ENCODE results near the gene ALPI. TPM values are rescaled to one million over a fixed set of nuclear protein-coding genes. Genes with fewer than 3 reads are reported as not detected.

The ALPI gene
- total and polyA plus RNA-seq, 2 donors (not counting 3 experiments of a cell fraction or from before 2014, with no cell fraction given), result not detected

DNA sequence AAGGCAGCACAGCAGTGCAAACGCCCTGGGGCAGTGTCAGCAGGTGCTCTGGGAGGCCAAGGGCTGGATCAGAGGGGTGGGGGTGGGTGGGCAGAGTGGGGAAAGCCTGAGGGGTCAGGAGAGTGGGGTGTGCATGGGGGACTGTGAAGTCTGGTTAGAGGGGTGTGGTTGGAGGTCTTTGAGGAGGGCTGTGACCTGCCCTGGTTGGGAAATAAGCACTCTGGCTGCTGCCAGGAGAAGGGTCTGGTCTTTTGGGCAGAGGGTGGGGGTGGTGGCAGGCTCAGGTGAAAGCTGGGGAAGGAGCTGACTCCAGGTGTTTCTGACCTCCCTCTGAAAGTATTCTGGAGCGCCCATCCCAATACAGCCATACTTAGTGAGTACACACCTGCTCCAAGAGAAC, 4.2 kb downstream of the ALPI start:
- ChIA-PET CTCF (no interaction called here), POLR2A (no interaction called here)
- DNase-seq (ENCODE audit: low read depth, low spot score) (no peak), FAIRE-seq (no peak)
- dilution Hi-C loops (cut with MboI; ENCODE audit: extremely low pct_ligation_motif_present, low sequenced_read_pairs), result no loop called here
- TF ChIP-seq FOS (IDR thresholded peaks at IDR 0.05; ENCODE audit: borderline replicate concordance, insufficient read depth, low read length) (no peak), GATA2 (IDR thresholded peaks at IDR 0.05; ENCODE audit: insufficient read depth, insufficient read length, low read depth, low read length) (no peak), MYC (IDR thresholded peaks at IDR 0.05; ENCODE audit: low read depth, low read length) (no peak), POLR2A (IDR thresholded peaks at IDR 0.05; ENCODE audit: low read depth, low read length) (no peak), JUN (IDR thresholded peaks at IDR 0.05; ENCODE audit: borderline replicate concordance, insufficient read depth, insufficient read length, low read depth) (no peak), EZH2 (IDR thresholded peaks at IDR 0.05; ENCODE audit: borderline replicate concordance, low read depth, low read length, severe bottlenecking) (no peak), POLR2AphosphoS5 (IDR thresholded peaks at IDR 0.05; ENCODE audit: insufficient read depth, low read depth, low read length) (no peak)
- TF ChIP-seq, protein P1, sequence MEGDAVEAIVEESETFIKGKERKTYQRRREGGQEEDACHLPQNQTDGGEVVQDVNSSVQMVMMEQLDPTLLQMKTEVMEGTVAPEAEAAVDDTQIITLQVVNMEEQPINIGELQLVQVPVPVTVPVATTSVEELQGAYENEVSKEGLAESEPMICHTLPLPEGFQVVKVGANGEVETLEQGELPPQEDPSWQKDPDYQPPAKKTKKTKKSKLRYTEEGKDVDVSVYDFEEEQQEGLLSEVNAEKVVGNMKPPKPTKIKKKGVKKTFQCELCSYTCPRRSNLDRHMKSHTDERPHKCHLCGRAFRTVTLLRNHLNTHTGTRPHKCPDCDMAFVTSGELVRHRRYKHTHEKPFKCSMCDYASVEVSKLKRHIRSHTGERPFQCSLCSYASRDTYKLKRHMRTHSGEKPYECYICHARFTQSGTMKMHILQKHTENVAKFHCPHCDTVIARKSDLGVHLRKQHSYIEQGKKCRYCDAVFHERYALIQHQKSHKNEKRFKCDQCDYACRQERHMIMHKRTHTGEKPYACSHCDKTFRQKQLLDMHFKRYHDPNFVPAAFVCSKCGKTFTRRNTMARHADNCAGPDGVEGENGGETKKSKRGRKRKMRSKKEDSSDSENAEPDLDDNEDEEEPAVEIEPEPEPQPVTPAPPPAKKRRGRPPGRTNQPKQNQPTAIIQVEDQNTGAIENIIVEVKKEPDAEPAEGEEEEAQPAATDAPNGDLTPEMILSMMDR (IDR thresholded peaks at IDR 0.05; ENCODE audit: extremely low read depth in 1 of 2, insufficient read depth in 1 of 2, low read depth in 1 of 2, low read length in 2 of 2), result no peak
- TF ChIP-seq, protein P2, sequence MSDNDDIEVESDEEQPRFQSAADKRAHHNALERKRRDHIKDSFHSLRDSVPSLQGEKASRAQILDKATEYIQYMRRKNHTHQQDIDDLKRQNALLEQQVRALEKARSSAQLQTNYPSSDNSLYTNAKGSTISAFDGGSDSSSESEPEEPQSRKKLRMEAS (IDR thresholded peaks at IDR 0.05; ENCODE audit: insufficient read depth, insufficient read length), result no peak
- no peak overlapping the region for H3K4me2 ChIP-seq (ENCODE audit: insufficient read depth, low read length)
- intact Hi-C loops (cut with micrococcal nuclease), result no loop called here
- H3K4me1 ChIP-seq (ENCODE audit: control insufficient read depth, extremely low read depth, insufficient read depth, low read length), result no peaks in the 10 kb centered on the region
- H3K9me1 ChIP-seq (replicated peaks; ENCODE audit: control insufficient read depth, extremely low read depth, insufficient read depth, low read length), result no peaks in the 10 kb centered on the region
- H3K79me2 ChIP-seq (ENCODE audit: control insufficient read depth, insufficient read depth, low read length), result no peaks in the 10 kb centered on the region
- no peaks in the 10 kb centered on the region for H3K9me3 ChIP-seq (replicated peaks; ENCODE audit: control insufficient read depth, insufficient read depth, low read length)
- H3K36me3 ChIP-seq (ENCODE audit: control insufficient read depth in 2 of 2, extremely low read depth in 1 of 2, insufficient read depth in 2 of 2, low read length in 2 of 2), result no peaks in the 10 kb centered on the region
- no peak overlapping the region for H3K27ac ChIP-seq (ENCODE audit: insufficient read depth, low read depth, low read length)
- no peak overlapping the region for H3K9ac ChIP-seq (replicated peaks; ENCODE audit: extremely low read depth, insufficient read depth, low read length)
- no peak overlapping the region for H2AFZ ChIP-seq (ENCODE audit: low read depth, low read length)
- peaks cover 2 to 10% of the 10 kb centered on the region in 2 experiments for H3K27me3 ChIP-seq (ENCODE audit: control insufficient read depth in 2 of 2, insufficient read depth in 2 of 2, low read length in 2 of 2)
- no peak overlapping the region for H3K4me3 ChIP-seq (replicated peaks in 1 of 3; ENCODE audit: insufficient read depth in 1 of 3, low read depth in 1 of 3, low read length in 3 of 3)
- no TSS peak for BruUV-seq (replicated peaks)
- H4K20me1 ChIP-seq (replicated peaks; ENCODE audit: control insufficient read depth, extremely low read depth, insufficient read depth, low read length), result no peaks in the 10 kb centered on the region

All from endothelial cell of umbilical vein (primary cell).